Measurements from ENCODE around the gene PTPRT. TPM values are rescaled to one million over a fixed set of nuclear protein-coding genes. Genes with fewer than 3 reads are reported as not detected.

The PTPRT gene
- total and polyA plus RNA-seq, 12 donors, result 0.05 to 0.34 (median 0.16) TPM; not detected in 1

- no peaks in the 10 kb centered on the region for H3K27me3 ChIP-seq
- H3K4me1 ChIP-seq (replicated peaks in 1 of 2), result no peaks in the 10 kb centered on the region
- no peak overlapping the region for H3K27ac ChIP-seq
- H3K4me3 ChIP-seq, result no peak overlapping the region
- no peak for TF ChIP-seq POLR2A (IDR thresholded peaks at IDR 0.05)
- TF ChIP-seq CTCF (IDR thresholded peaks at IDR 0.05), result no peak
- no peak for DNase-seq
- H3K9me3 ChIP-seq (replicated peaks in 1 of 3), result no peaks in the 10 kb centered on the region
- H3K36me3 ChIP-seq (replicated peaks in 1 of 2), result no peaks in the 10 kb centered on the region
- intact Hi-C loops (cut with DNase I), result no loop called here
- WGBS, 4 donors, result 88 to 93% (median 91%) methylated on average over 2 of the region's 2 CpGs
Measured at GRCh38 chr20:42634156-42634555, 555.5 kb downstream of the PTPRT start.

GRCh38 chr20:42628683-42629082, 561.0 kb downstream of the PTPRT start:
- no peak overlapping the region for H3K27ac ChIP-seq
- 61 to 85% (median 76%) methylated on average over 1 of the region's 1 CpG for WGBS, 4 donors
- no peaks in the 10 kb centered on the region for H3K9me3 ChIP-seq (replicated peaks in 1 of 3)
- no peaks in the 10 kb centered on the region for H3K36me3 ChIP-seq (replicated peaks in 1 of 2)
- TF ChIP-seq POLR2A (IDR thresholded peaks at IDR 0.05) (no peak), CTCF (IDR thresholded peaks at IDR 0.05) (no peak)
- intact Hi-C loops (cut with DNase I), result no loop called here
- H3K4me1 ChIP-seq (replicated peaks in 1 of 2), result no peaks in the 10 kb centered on the region
- DNase-seq, result no peak
- no peak overlapping the region for H3K4me3 ChIP-seq
- H3K27me3 ChIP-seq, result no peaks in the 10 kb centered on the region

GRCh38 chr20:42613076-42613475, 576.6 kb downstream of the PTPRT start:
- intact Hi-C loops (cut with DNase I), result no loop called here
- no peak overlapping the region for H3K27ac ChIP-seq
- H3K4me1 ChIP-seq (replicated peaks in 1 of 2), result no peaks in the 10 kb centered on the region
- DNase-seq, result no peak
- H3K36me3 ChIP-seq (replicated peaks in 1 of 2), result no peaks in the 10 kb centered on the region
- 51 to 81% (median 72%) methylated on average over 3 of the region's 3 CpGs for WGBS, 4 donors
- H3K9me3 ChIP-seq (replicated peaks in 1 of 3), result no peaks in the 10 kb centered on the region
- no peak for TF ChIP-seq CTCF (IDR thresholded peaks at IDR 0.05)
- TF ChIP-seq POLR2A (IDR thresholded peaks at IDR 0.05), result no peak
- H3K4me3 ChIP-seq, result no peak overlapping the region
- no peaks in the 10 kb centered on the region for H3K27me3 ChIP-seq

- H3K4me1 ChIP-seq (replicated peaks in 1 of 2), result no peaks in the 10 kb centered on the region
- TF ChIP-seq CTCF (IDR thresholded peaks at IDR 0.05) (no peak), POLR2A (IDR thresholded peaks at IDR 0.05) (no peak)
- H3K27ac ChIP-seq, result no peak overlapping the region
- no peaks in the 10 kb centered on the region for H3K27me3 ChIP-seq
- DNase-seq, result no peak
- WGBS, 4 donors, result 50 to 68% (median 63%) methylated on average over 7 of the region's 7 CpGs
- no peaks in the 10 kb centered on the region for H3K9me3 ChIP-seq (replicated peaks in 1 of 3)
- H3K4me3 ChIP-seq, result no peak overlapping the region
- intact Hi-C loops (cut with DNase I), result no loop called here
- H3K36me3 ChIP-seq (replicated peaks in 1 of 2), result no peaks in the 10 kb centered on the region
Measured at GRCh38 chr20:42611889-42612837, 577.5 kb downstream of the PTPRT start.
